ENCODE measurements around the gene STAT5A. TPM values are rescaled to one million over a fixed set of nuclear protein-coding genes. Genes with fewer than 3 reads are reported as not detected.
A peak's percentile ranks its signal among the peaks of the same experiment; 100 is the strongest.

STAT5A gene
- total and polyA plus RNA-seq, 2 donors from 2014 or later, result 11.5 to 47.9 TPM

DNA sequence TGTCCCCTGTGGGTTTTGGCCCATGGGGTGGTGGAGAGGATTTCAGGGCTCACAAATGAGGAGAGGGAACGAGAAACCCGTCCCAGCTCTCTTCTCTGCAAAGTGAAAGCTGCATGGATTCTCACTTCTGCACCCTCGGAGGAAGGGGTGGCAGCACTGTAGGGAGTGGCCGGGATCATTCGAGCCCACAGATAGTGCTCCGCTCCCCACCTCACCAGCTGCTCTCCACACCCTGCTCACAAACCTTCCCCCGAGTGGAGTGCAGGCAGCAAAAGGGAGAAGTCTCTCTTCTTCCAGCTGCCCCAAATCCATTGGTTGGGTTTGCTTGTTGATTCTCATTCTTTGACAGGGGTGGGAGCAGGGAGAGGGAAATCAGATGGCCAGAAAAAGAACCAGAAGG, 20.1 kb downstream of the STAT5A start:
- peaks cover 0 to 28% (median 10%) of the 10 kb centered on the region in 3 donors for H3K36me3 ChIP-seq (ENCODE audit: control insufficient read depth in 2 of 3, insufficient read depth in 3 of 3, low read length in 3 of 3)
- peaks cover 7 to 24% (median 16%) of the 10 kb centered on the region in 3 donors for H3K4me1 ChIP-seq (ENCODE audit: control insufficient read depth in 2 of 3, insufficient read depth in 2 of 3, low read depth in 1 of 3, low read length in 3 of 3)
- no peaks in the 10 kb centered on the region for H3K27me3 ChIP-seq (ENCODE audit: control insufficient read depth, insufficient read depth, low read length)
- TF ChIP-seq, protein P1, sequence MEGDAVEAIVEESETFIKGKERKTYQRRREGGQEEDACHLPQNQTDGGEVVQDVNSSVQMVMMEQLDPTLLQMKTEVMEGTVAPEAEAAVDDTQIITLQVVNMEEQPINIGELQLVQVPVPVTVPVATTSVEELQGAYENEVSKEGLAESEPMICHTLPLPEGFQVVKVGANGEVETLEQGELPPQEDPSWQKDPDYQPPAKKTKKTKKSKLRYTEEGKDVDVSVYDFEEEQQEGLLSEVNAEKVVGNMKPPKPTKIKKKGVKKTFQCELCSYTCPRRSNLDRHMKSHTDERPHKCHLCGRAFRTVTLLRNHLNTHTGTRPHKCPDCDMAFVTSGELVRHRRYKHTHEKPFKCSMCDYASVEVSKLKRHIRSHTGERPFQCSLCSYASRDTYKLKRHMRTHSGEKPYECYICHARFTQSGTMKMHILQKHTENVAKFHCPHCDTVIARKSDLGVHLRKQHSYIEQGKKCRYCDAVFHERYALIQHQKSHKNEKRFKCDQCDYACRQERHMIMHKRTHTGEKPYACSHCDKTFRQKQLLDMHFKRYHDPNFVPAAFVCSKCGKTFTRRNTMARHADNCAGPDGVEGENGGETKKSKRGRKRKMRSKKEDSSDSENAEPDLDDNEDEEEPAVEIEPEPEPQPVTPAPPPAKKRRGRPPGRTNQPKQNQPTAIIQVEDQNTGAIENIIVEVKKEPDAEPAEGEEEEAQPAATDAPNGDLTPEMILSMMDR (IDR thresholded peaks at IDR 0.05; ENCODE audit: borderline replicate concordance, extremely low read depth, insufficient read depth), result no peak
- intact Hi-C loops (cut with DNase I), result no loop called here
- FAIRE-seq, result no peak
- no peaks in the 10 kb centered on the region for H3K9me3 ChIP-seq (ENCODE audit: control insufficient read depth in 2 of 3, insufficient read depth in 1 of 3, low read length in 3 of 3)
- H3K4me3 ChIP-seq (ENCODE audit: low read length in 3 of 3), result no peak overlapping the region
- H3K9ac ChIP-seq (ENCODE audit: low read length in 3 of 3), result no peak overlapping the region
- no peak for DNase-seq
- H3K27ac ChIP-seq (ENCODE audit: low read depth in 2 of 2, low read length in 2 of 2), result no peak overlapping the region

DNA sequence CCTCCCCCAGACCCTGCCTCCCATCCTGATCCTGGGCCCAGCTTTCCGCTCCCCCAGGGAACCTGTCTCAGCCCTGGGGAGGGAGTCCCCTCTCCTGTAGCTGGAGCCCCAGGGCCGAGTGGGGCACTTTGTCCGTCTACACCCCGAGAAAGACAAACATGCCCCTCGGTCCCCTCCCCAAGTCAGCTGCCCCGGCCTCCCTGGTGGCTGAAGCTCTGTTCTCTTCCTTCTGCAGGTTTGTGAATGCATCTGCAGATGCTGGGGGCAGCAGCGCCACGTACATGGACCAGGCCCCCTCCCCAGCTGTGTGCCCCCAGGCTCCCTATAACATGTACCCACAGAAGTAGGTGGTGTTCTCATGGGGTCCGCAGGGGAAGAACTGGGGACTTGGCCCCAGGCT, 20.8 kb downstream of the STAT5A start:
- Histone ChIP-seq H3K4me1 (ENCODE audit: control insufficient read depth in 2 of 3, insufficient read depth in 2 of 3, low read depth in 1 of 3, low read length in 3 of 3) (peaks cover 7 to 31% (median 16%) of the 10 kb centered on the region in 3 donors), H3K9ac (ENCODE audit: low read length in 3 of 3) (no peak overlapping the region), H3K27ac (ENCODE audit: low read depth in 2 of 2, low read length in 2 of 2) (no peak overlapping the region), H3K36me3 (ENCODE audit: control insufficient read depth in 2 of 3, insufficient read depth in 3 of 3, low read length in 3 of 3) (peaks cover 0 to 25% (median 12%) of the 10 kb centered on the region in 3 donors), H3K4me3 (ENCODE audit: low read length in 3 of 3) (no peak overlapping the region), H3K27me3 (ENCODE audit: control insufficient read depth, insufficient read depth, low read length) (no peaks in the 10 kb centered on the region), H3K9me3 (ENCODE audit: control insufficient read depth in 2 of 3, insufficient read depth in 1 of 3, low read length in 3 of 3) (no peaks in the 10 kb centered on the region)
- no peak for DNase-seq
- intact Hi-C loops (cut with DNase I), result no loop called here
- TF ChIP-seq, protein P1 (IDR thresholded peaks at IDR 0.05; ENCODE audit: borderline replicate concordance, extremely low read depth, insufficient read depth), result no peak
- FAIRE-seq, result no peak

DNA sequence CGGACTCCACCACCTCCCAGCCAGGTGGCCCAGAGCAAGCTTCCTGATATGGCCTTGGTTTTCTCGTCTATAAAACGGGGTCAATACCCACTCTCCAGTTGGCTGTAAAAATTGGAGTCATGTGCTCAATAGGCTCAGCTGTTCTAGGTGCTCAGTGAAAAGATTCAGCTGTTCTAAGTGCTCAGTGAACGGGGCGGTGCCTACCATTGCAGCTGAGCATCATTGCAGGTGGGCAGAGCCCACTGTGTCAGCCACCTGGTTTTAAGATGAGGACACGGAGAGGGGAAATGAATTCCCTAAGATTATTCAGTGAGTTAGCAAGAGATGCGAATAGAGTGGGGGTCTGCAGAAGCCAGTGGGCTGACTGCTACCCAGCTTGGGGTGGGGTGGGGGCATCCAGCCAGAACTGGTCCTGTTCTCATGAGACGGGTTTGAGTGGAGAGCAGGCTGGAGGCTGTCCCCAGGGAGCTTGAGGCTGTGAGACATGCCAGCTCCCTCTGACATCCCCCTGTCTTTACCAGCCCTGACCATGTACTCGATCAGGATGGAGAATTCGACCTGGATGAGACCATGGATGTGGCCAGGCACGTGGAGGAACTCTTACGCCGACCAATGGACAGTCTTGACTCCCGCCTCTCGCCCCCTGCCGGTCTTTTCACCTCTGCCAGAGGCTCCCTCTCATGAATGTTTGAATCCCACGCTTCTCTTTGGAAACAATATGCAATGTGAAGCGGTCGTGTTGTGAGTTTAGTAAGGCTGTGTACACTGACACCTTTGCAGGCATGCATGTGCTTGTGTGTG, 21.9 kb downstream of the STAT5A start:
- DNase-seq (peak in 2 of 5 donors; percentile 30 to 53), FAIRE-seq (no peak)
- Histone ChIP-seq H3K9me3 (ENCODE audit: control insufficient read depth in 2 of 3, insufficient read depth in 1 of 3, low read length in 3 of 3) (no peaks in the 10 kb centered on the region), H3K9ac (ENCODE audit: low read length in 3 of 3) (peak overlapping the region in 1 of 3 donors; percentile 56), H3K4me3 (ENCODE audit: low read length in 3 of 3) (no peak overlapping the region), H3K27ac (ENCODE audit: low read depth in 2 of 2, low read length in 2 of 2) (peak overlapping the region; percentile 89 to 93), H3K27me3 (ENCODE audit: control insufficient read depth, insufficient read depth, low read length) (no peaks in the 10 kb centered on the region), H3K36me3 (ENCODE audit: control insufficient read depth in 2 of 3, insufficient read depth in 3 of 3, low read length in 3 of 3) (peaks cover 0 to 23% (median 9%) of the 10 kb centered on the region in 3 donors), H3K4me1 (ENCODE audit: control insufficient read depth in 2 of 3, insufficient read depth in 2 of 3, low read depth in 1 of 3, low read length in 3 of 3) (peaks cover 7 to 28% (median 16%) of the 10 kb centered on the region in 3 donors)
- intact Hi-C loops (cut with DNase I), result no loop called here
- TF ChIP-seq, protein P1 (IDR thresholded peaks at IDR 0.05; ENCODE audit: borderline replicate concordance, extremely low read depth, insufficient read depth), result no peak
